NT2/D1 (cell line): Measurements from ENCODE around the gene RHOG.

ENCODE experiments used
- DNase-seq: peaks from one replicate; pipeline ENCODE4 v3.0.0-alpha.2; 2011; ENCODE audit warnings: low read depth, low spot score
- H3K27me3 ChIP-seq: 2 replicates; pipeline ENCODE4 v1.6.0; 2011; ENCODE audit warnings: mild to moderate bottlenecking; ENCODE audit not compliant: insufficient read length, insufficient read depth
- H3K36me3 ChIP-seq: 2 replicates; pipeline ENCODE4 v1.6.1; 2011; ENCODE audit warnings: mild to moderate bottlenecking, low read length, mixed read lengths; ENCODE audit not compliant: insufficient read depth, insufficient read length
- H3K4me1 ChIP-seq: 2 replicates; pipeline ENCODE4 v1.5.1; 2011; ENCODE audit not compliant: insufficient read depth, insufficient read length
- H3K4me3 ChIP-seq: 2 replicates; pipeline ENCODE4 v1.5.1; 2011; ENCODE audit warnings: low read depth; ENCODE audit not compliant: insufficient read length
- H3K9ac ChIP-seq: 2 replicates; pipeline ENCODE4 v1.6.0; 2011; ENCODE audit warnings: low read depth; ENCODE audit not compliant: insufficient read length
- H3K9me3 ChIP-seq: 2 replicates; pipeline ENCODE4 v1.5.1; 2011; ENCODE audit warnings: mild to moderate bottlenecking, low read length; ENCODE audit not compliant: insufficient read depth
- SUZ12 ChIP-seq: IDR thresholded peaks from 2 replicates; pipeline ENCODE4 v1.6.1; 2011; ENCODE audit not compliant: insufficient read length, insufficient read depth; ENCODE audit errors: extremely low read depth
- YY1 ChIP-seq: IDR thresholded peaks from 2 replicates; pipeline ENCODE4 v1.6.1; 2011; ENCODE audit not compliant: insufficient read length, insufficient read depth
- ZNF274 ChIP-seq: IDR thresholded peaks from 2 replicates; pipeline ENCODE4 v1.6.1; 2011; ENCODE audit warnings: mild to moderate bottlenecking, low read depth, low read length

Gene RHOG

GRCh38 chr11:3831378-3832239 is 9.2 kb downstream of the RHOG start:
- Histone ChIP-seq H3K4me1 (peaks cover 15% of the 10 kb centered on the region), H3K4me3 (no peak overlapping the region), H3K27me3 (no peaks in the 10 kb centered on the region), H3K36me3 (peaks cover 86% of the 10 kb centered on the region), H3K9ac (peak overlapping the region; percentile 0), H3K9me3 (no peaks in the 10 kb centered on the region)
- TF ChIP-seq ZNF274: no peak
- no peak for TF ChIP-seq YY1
- TF ChIP-seq SUZ12: no peak
- no peak for DNase-seq

GRCh38 chr11:3830730-3831129 is 10.0 kb downstream of the RHOG start:
- no peak overlapping the region for H3K9ac ChIP-seq
- no peak for TF ChIP-seq ZNF274
- no peaks in the 10 kb centered on the region for H3K27me3 ChIP-seq
- no peak overlapping the region for H3K4me3 ChIP-seq
- H3K4me1 ChIP-seq: peaks cover 19% of the 10 kb centered on the region
- no peaks in the 10 kb centered on the region for H3K9me3 ChIP-seq
- no peak for DNase-seq
- peaks cover 91% of the 10 kb centered on the region for H3K36me3 ChIP-seq

- no peak overlapping the region for H3K4me3 ChIP-seq
- no peaks in the 10 kb centered on the region for H3K9me3 ChIP-seq
- no peaks in the 10 kb centered on the region for H3K27me3 ChIP-seq
- H3K36me3 ChIP-seq: peaks cover 91% of the 10 kb centered on the region
- H3K4me1 ChIP-seq: peaks cover 24% of the 10 kb centered on the region
- TF ChIP-seq ZNF274 (no peak), SUZ12 (no peak), YY1 (no peak)
- no peak overlapping the region for H3K9ac ChIP-seq
- DNase-seq: no peak
Observed at GRCh38 chr11:3830088-3830487, 10.7 kb downstream of the RHOG start.

GRCh38 chr11:3827434-3828186 is 13.1 kb downstream of the RHOG start:
- Histone ChIP-seq H3K4me3 (no peak overlapping the region), H3K9ac (peak overlapping the region; percentile 53), H3K27me3 (no peaks in the 10 kb centered on the region), H3K9me3 (no peaks in the 10 kb centered on the region), H3K4me1 (peaks cover 27% of the 10 kb centered on the region), H3K36me3 (peaks cover 87% of the 10 kb centered on the region)
- DNase-seq: no peak
- TF ChIP-seq YY1: no peak
- TF ChIP-seq SUZ12: no peak
- TF ChIP-seq ZNF274: no peak

GRCh38 chr11:3826721-3827120 is 14.0 kb downstream of the RHOG start:
- Histone ChIP-seq H3K9me3 (no peaks in the 10 kb centered on the region), H3K36me3 (peaks cover 79% of the 10 kb centered on the region), H3K27me3 (no peaks in the 10 kb centered on the region), H3K9ac (no peak overlapping the region), H3K4me1 (peaks cover 27% of the 10 kb centered on the region), H3K4me3 (no peak overlapping the region)
- TF ChIP-seq ZNF274: no peak
- no peak for TF ChIP-seq SUZ12
- TF ChIP-seq YY1: no peak
- DNase-seq: no peak

DNA sequence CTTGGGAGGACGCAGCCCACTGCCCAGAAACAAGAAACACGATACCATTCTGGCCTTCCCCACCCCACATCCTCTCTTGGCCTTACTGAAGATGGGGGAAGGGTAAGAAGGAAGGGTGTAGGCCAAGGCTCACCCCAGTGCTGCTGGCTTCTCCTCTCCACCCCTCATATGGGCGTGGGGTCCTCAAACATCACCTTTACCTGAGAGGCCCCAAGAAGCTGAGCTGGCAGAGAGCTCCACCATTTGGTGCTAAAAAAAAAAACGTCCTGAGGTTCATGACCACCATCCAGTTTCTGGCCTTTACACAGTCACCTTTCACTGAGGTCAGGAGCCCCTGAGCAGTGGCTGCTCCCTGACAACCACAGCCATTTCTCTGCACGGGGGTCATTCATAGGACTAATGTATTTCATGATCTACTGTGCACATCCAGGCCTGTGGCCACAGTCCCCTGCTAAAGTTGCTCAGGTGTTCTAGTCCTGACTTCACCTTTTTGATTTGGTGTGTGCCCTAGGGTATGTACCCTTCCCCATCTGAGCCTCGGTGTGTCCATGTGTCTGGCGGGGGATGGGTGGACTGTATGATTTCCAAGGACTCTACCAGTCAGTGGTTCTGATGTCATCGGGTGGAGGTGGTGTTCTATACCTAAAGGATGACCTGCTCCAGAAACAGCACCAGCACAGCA is 15.1 kb downstream of the RHOG start:
- TF ChIP-seq YY1 (no peak), SUZ12 (no peak), ZNF274 (no peak)
- H3K4me3 ChIP-seq: no peak overlapping the region
- H3K27me3 ChIP-seq: no peaks in the 10 kb centered on the region
- peaks cover 27% of the 10 kb centered on the region for H3K4me1 ChIP-seq
- H3K36me3 ChIP-seq: peaks cover 74% of the 10 kb centered on the region
- no peak for DNase-seq
- H3K9ac ChIP-seq: no peak overlapping the region
- H3K9me3 ChIP-seq: no peaks in the 10 kb centered on the region

DNA sequence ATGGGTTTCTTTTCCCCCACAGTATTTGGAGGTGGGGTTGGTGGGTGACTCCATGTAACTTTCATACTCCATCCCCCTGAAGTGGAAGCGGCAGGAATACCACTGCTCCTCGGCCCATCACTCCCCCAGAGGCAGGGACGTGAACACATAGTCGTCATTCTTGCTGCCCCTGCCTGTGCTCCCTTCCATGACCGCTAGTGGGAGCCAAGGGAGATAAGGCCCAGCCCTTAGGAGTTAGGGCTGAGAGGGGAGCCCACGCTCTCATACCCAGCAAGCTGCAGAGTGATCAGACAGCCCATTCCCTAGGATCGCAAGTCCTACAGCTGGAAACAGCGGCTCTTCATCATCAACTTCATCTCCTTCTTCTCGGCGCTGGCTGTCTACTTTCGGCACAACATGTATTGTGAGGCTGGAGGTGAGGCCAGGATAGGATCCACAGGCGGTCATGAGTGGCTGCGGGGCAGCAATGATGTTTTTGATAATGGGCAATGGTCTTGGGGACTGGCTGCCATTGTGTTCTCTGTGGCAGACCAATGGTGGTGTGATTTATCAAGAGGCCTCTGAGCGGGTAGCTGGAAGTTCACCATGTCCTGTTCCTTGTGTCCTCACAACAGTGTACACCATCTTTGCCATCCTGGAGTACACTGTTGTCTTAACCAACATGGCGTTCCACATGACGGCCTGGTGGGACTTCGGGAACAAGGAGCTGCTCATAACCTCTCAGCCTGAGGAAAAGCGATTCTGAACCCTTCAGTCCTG is 15.9 kb downstream of the RHOG start:
- H3K9me3 ChIP-seq: no peaks in the 10 kb centered on the region
- H3K4me1 ChIP-seq: peaks cover 27% of the 10 kb centered on the region
- H3K9ac ChIP-seq: peak overlapping the region; percentile 8
- peaks cover 71% of the 10 kb centered on the region for H3K36me3 ChIP-seq
- peak; percentile 85 for DNase-seq
- no peaks in the 10 kb centered on the region for H3K27me3 ChIP-seq
- no peak for TF ChIP-seq YY1
- H3K4me3 ChIP-seq: no peak overlapping the region
